Measurements from ENCODE around the gene DNAH2. TPM values are rescaled to one million over a fixed set of nuclear protein-coding genes. Genes with fewer than 3 reads are reported as not detected.

DNAH2 gene
- total and polyA plus RNA-seq, 2 of the 13 experiments (the other 11 are each of a cell fraction or from before 2014, with no cell fraction given) = not detected

GRCh38 chr17:7841915-7842379 is 124.4 kb downstream of the DNAH2 start (continued):
- TF ChIP-seq, protein P1, sequence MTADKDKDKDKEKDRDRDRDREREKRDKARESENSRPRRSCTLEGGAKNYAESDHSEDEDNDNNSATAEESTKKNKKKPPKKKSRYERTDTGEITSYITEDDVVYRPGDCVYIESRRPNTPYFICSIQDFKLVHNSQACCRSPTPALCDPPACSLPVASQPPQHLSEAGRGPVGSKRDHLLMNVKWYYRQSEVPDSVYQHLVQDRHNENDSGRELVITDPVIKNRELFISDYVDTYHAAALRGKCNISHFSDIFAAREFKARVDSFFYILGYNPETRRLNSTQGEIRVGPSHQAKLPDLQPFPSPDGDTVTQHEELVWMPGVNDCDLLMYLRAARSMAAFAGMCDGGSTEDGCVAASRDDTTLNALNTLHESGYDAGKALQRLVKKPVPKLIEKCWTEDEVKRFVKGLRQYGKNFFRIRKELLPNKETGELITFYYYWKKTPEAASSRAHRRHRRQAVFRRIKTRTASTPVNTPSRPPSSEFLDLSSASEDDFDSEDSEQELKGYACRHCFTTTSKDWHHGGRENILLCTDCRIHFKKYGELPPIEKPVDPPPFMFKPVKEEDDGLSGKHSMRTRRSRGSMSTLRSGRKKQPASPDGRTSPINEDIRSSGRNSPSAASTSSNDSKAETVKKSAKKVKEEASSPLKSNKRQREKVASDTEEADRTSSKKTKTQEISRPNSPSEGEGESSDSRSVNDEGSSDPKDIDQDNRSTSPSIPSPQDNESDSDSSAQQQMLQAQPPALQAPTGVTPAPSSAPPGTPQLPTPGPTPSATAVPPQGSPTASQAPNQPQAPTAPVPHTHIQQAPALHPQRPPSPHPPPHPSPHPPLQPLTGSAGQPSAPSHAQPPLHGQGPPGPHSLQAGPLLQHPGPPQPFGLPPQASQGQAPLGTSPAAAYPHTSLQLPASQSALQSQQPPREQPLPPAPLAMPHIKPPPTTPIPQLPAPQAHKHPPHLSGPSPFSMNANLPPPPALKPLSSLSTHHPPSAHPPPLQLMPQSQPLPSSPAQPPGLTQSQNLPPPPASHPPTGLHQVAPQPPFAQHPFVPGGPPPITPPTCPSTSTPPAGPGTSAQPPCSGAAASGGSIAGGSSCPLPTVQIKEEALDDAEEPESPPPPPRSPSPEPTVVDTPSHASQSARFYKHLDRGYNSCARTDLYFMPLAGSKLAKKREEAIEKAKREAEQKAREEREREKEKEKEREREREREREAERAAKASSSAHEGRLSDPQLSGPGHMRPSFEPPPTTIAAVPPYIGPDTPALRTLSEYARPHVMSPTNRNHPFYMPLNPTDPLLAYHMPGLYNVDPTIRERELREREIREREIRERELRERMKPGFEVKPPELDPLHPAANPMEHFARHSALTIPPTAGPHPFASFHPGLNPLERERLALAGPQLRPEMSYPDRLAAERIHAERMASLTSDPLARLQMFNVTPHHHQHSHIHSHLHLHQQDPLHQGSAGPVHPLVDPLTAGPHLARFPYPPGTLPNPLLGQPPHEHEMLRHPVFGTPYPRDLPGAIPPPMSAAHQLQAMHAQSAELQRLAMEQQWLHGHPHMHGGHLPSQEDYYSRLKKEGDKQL (CRISPR knock-in tag; IDR thresholded peaks at IDR 0.05; ENCODE audit: low read depth) = no peak
- TF ChIP-seq, protein P2, sequence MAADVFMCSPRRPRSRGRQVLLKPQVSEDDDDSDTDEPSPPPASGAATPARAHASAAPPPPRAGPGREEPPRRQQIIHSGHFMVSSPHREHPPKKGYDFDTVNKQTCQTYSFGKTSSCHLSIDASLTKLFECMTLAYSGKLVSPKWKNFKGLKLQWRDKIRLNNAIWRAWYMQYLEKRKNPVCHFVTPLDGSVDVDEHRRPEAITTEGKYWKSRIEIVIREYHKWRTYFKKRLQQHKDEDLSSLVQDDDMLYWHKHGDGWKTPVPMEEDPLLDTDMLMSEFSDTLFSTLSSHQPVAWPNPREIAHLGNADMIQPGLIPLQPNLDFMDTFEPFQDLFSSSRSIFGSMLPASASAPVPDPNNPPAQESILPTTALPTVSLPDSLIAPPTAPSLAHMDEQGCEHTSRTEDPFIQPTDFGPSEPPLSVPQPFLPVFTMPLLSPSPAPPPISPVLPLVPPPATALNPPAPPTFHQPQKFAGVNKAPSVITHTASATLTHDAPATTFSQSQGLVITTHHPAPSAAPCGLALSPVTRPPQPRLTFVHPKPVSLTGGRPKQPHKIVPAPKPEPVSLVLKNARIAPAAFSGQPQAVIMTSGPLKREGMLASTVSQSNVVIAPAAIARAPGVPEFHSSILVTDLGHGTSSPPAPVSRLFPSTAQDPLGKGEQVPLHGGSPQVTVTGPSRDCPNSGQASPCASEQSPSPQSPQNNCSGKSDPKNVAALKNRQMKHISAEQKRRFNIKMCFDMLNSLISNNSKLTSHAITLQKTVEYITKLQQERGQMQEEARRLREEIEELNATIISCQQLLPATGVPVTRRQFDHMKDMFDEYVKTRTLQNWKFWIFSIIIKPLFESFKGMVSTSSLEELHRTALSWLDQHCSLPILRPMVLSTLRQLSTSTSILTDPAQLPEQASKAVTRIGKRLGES (CRISPR knock-in tag; IDR thresholded peaks at IDR 0.05; ENCODE audit: borderline replicate concordance) = no peak
- TF ChIP-seq RBM22 (optimal IDR thresholded peaks at IDR 0.05; ENCODE audit: low read length) = no peak
- TF ChIP-seq, protein P3, sequence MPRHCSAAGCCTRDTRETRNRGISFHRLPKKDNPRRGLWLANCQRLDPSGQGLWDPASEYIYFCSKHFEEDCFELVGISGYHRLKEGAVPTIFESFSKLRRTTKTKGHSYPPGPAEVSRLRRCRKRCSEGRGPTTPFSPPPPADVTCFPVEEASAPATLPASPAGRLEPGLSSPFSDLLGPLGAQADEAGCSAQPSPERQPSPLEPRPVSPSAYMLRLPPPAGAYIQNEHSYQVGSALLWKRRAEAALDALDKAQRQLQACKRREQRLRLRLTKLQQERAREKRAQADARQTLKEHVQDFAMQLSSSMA (CRISPR knock-in tag; IDR thresholded peaks at IDR 0.05) = no peak
- peak; percentile 90; the same call in 1 of the 2 replicates for TF ChIP-seq HIVEP1 (CRISPR knock-in tag; IDR thresholded peaks at IDR 0.05)
- no peak; the same call in 1 of the 2 replicates for TF ChIP-seq PAWR (CRISPR knock-in tag; IDR thresholded peaks at IDR 0.05; ENCODE audit: borderline replicate concordance)
- TF ChIP-seq ZNF781 (CRISPR knock-in tag; IDR thresholded peaks at IDR 0.05; ENCODE audit: borderline replicate concordance, not compliant biosample characterization) = no peak
- no peak for TF ChIP-seq GATA4 (IDR thresholded peaks at IDR 0.05; ENCODE audit: borderline replicate concordance, low read depth)
- TF ChIP-seq AKNA (CRISPR knock-in tag; IDR thresholded peaks at IDR 0.05; ENCODE audit: borderline replicate concordance) = no peak
- peak; percentile 20; the same call in 1 of the 2 replicates for TF ChIP-seq SMAD1 (CRISPR knock-in tag; IDR thresholded peaks at IDR 0.05; ENCODE audit: borderline replicate concordance, low read depth)
- TF ChIP-seq ERF (CRISPR knock-in tag; IDR thresholded peaks at IDR 0.05) = no peak
- TF ChIP-seq NFE2L1 (CRISPR knock-in tag; IDR thresholded peaks at IDR 0.05; ENCODE audit: borderline replicate concordance) = no peak
- TF ChIP-seq HOXD1 (CRISPR knock-in tag; IDR thresholded peaks at IDR 0.05) = no peak
- no peak for TF ChIP-seq CHCHD3 (CRISPR knock-in tag; IDR thresholded peaks at IDR 0.05)
- no peak for TF ChIP-seq ISX (CRISPR knock-in tag; conservative IDR thresholded peaks at IDR 0.05)
- no peak for TF ChIP-seq KDM6A (CRISPR knock-in tag; IDR thresholded peaks at IDR 0.05; ENCODE audit: low read depth)
